ENCODE results near the gene MEGF11.

GRCh38 chr15:66264859-66265513 is 11.4 kb upstream of the MEGF11 start:
- TF ChIP-seq, protein P1, sequence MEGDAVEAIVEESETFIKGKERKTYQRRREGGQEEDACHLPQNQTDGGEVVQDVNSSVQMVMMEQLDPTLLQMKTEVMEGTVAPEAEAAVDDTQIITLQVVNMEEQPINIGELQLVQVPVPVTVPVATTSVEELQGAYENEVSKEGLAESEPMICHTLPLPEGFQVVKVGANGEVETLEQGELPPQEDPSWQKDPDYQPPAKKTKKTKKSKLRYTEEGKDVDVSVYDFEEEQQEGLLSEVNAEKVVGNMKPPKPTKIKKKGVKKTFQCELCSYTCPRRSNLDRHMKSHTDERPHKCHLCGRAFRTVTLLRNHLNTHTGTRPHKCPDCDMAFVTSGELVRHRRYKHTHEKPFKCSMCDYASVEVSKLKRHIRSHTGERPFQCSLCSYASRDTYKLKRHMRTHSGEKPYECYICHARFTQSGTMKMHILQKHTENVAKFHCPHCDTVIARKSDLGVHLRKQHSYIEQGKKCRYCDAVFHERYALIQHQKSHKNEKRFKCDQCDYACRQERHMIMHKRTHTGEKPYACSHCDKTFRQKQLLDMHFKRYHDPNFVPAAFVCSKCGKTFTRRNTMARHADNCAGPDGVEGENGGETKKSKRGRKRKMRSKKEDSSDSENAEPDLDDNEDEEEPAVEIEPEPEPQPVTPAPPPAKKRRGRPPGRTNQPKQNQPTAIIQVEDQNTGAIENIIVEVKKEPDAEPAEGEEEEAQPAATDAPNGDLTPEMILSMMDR (IDR thresholded peaks at IDR 0.05; ENCODE audit: low read length) = no peak
- no peak for TF ChIP-seq EZH2 (IDR thresholded peaks at IDR 0.05; ENCODE audit: borderline replicate concordance, low read length)
